Endothelial cell (in vitro differentiated cells): ENCODE data around the gene TNIP1. TPM values are rescaled to one million over a fixed set of nuclear protein-coding genes. Genes with fewer than 3 reads are reported as not detected.

Experiments used
- DNase-seq: peaks from one replicate; pipeline ENCODE4 v3.0.0; 2021; ENCODE audit warnings: low spot score
- H3K27ac Mint-ChIP-seq: one replicate; pipeline ENCODE4 v1.8.0; 2021; ENCODE audit warnings: mixed read lengths, inconsistent platforms; ENCODE audit not compliant: unreplicated experiment
- H3K27me3 Mint-ChIP-seq: one replicate; pipeline ENCODE4 v1.8.0; 2021; ENCODE audit warnings: mild to moderate bottlenecking, moderate library complexity, mixed read lengths, inconsistent platforms; ENCODE audit not compliant: unreplicated experiment
- H3K36me3 Mint-ChIP-seq: one replicate; pipeline ENCODE4 v1.8.0; 2021; ENCODE audit warnings: mild to moderate bottlenecking, low read depth, mixed read lengths, inconsistent platforms; ENCODE audit not compliant: unreplicated experiment
- H3K4me1 Mint-ChIP-seq: one replicate; pipeline ENCODE4 v1.8.0; 2021; ENCODE audit warnings: mild to moderate bottlenecking, mixed read lengths, inconsistent platforms; ENCODE audit not compliant: unreplicated experiment
- H3K4me3 Mint-ChIP-seq: one replicate; pipeline ENCODE4 v1.8.0; 2021; ENCODE audit warnings: mild to moderate bottlenecking, mixed read lengths, inconsistent platforms; ENCODE audit not compliant: unreplicated experiment
- H3K9me3 Mint-ChIP-seq: one replicate; pipeline ENCODE4 v1.8.0; 2021; ENCODE audit warnings: mixed read lengths, inconsistent platforms; ENCODE audit not compliant: unreplicated experiment
- CTCF ChIP-seq: fragments of 200-600 bp; sonication (generic); IDR thresholded peaks from one replicate; pipeline ENCODE4 v1.5.0; 2021; ENCODE audit warnings: antibody characterized with exemption; ENCODE audit not compliant: unreplicated experiment
- total RNA-seq: library from RNA; stranded (reverse); fragmentation: NEBNext Ultra II Directional; extraction: Animal tissue kit (Norgen Biotek cat#: 25700); gene quantifications from one replicate; pipeline ENCODE4 v1.2.1, GENCODE V29; 2021; ENCODE audit not compliant: unreplicated experiment

TNIP1 gene
- total RNA-seq, 1 donor from 2014 or later = 76.0 TPM

DNA sequence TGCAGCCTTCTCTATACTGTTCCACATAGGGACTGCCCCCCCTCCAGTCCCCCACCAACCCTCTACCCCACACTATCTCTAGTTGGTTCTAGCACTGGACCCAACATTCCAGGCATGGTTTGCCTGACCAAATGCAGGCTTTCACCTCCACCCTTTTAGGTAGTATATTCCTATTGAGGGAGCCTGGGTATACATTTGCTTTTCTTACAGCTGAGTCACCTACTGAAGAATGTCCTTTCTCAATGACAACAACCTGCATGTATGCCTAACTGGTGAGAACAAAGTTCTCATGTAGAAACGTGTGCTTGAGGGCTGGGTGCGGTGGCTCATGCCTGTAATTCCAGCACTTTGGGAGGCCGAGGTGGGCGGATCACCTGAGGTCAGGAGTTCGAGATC is 8.2 kb downstream of the TNIP1 start:
- peaks cover 32% of the 10 kb centered on the region for H3K4me1 Mint-ChIP-seq
- DNase-seq = no peak

GRCh38 chr5:151071848-151072629 is 8.8 kb downstream of the TNIP1 start:
- no peak for TF ChIP-seq CTCF
- H3K27ac Mint-ChIP-seq = peak overlapping the region; percentile 52
- H3K27me3 Mint-ChIP-seq = peaks cover 7% of the 10 kb centered on the region
- H3K4me3 Mint-ChIP-seq = no peak overlapping the region
- H3K9me3 Mint-ChIP-seq = no peaks in the 10 kb centered on the region
- no peak for DNase-seq
- peaks cover 34% of the 10 kb centered on the region for H3K4me1 Mint-ChIP-seq
- H3K36me3 Mint-ChIP-seq = peaks cover 24% of the 10 kb centered on the region

More for the DNA sequence above, 8.2 kb downstream of the TNIP1 start:
- Mint-ChIP-seq H3K36me3 (peaks cover 22% of the 10 kb centered on the region), H3K27me3 (peaks cover 7% of the 10 kb centered on the region), H3K9me3 (no peaks in the 10 kb centered on the region), H3K27ac (no peak overlapping the region), H3K4me3 (no peak overlapping the region)
- TF ChIP-seq CTCF = no peak

DNA sequence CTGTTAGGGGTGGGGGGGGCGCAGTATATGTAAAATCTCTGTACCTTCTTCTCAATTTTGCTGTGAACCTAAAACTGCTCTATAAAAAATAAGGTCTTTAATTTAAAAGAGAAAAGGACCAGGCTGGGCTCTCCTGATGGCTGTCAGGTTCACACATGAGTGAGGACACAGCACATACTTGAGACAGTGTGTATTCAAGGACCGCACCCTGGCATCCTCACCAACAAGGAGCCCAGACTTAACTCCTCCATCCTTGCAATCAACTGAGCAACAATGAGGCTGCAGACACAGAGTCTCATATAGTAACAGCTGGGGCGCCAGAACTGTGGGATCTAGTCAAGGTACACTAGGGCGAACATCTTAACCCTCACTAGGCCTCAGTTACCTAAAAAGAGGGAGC is 9.8 kb downstream of the TNIP1 start:
- Mint-ChIP-seq H3K4me3 (no peak overlapping the region), H3K27ac (no peak overlapping the region), H3K9me3 (no peaks in the 10 kb centered on the region), H3K27me3 (peaks cover 7% of the 10 kb centered on the region), H3K36me3 (peaks cover 26% of the 10 kb centered on the region), H3K4me1 (peaks cover 34% of the 10 kb centered on the region)
- TF ChIP-seq CTCF = no peak
- DNase-seq = no peak

GRCh38 chr5:151070449-151070848 is 10.4 kb downstream of the TNIP1 start:
- H3K36me3 Mint-ChIP-seq = peaks cover 24% of the 10 kb centered on the region
- peaks cover 4% of the 10 kb centered on the region for H3K27me3 Mint-ChIP-seq
- DNase-seq = no peak
- H3K4me3 Mint-ChIP-seq = no peak overlapping the region
- peaks cover 34% of the 10 kb centered on the region for H3K4me1 Mint-ChIP-seq
- no peak for TF ChIP-seq CTCF
- no peaks in the 10 kb centered on the region for H3K9me3 Mint-ChIP-seq
- H3K27ac Mint-ChIP-seq = no peak overlapping the region

GRCh38 chr5:151068433-151069197 is 12.2 kb downstream of the TNIP1 start:
- Mint-ChIP-seq H3K9me3 (no peaks in the 10 kb centered on the region), H3K27me3 (peaks cover 3% of the 10 kb centered on the region), H3K4me3 (no peak overlapping the region), H3K27ac (no peak overlapping the region), H3K4me1 (peaks cover 34% of the 10 kb centered on the region), H3K36me3 (peaks cover 22% of the 10 kb centered on the region)
- no peak for TF ChIP-seq CTCF
- no peak for DNase-seq
